HepG2 (cell line): ENCODE results near the gene ZNF30. TPM values are rescaled to one million over a fixed set of nuclear protein-coding genes. Genes with fewer than 3 reads are reported as not detected.

Source experiments
- ARID4A ChIP-seq: sonication (generic); formaldehyde crosslinking; IDR thresholded peaks from 2 replicates; pipeline ENCODE4 v1.5.0; 2020; ENCODE audit warnings: mild to moderate bottlenecking, missing genetic modification reagents, borderline replicate concordance
- ELF1 ChIP-seq: sonication (generic); formaldehyde crosslinking; IDR thresholded peaks from 2 replicates; pipeline ENCODE4 v1.4.0; 2020; ENCODE audit warnings: missing genetic modification reagents
- HNRNPL ChIP-seq: fragments of 200-400 bp; formaldehyde crosslinking; IDR thresholded peaks from 2 replicates; pipeline ENCODE4 v1.6.1; 2017; ENCODE audit warnings: mild to moderate bottlenecking, low read depth, low read length
- HOXA9 ChIP-seq: sonication (generic); formaldehyde crosslinking; IDR thresholded peaks from 2 replicates; pipeline ENCODE4 v1.8.1; 2022; ENCODE audit warnings: missing genetic modification reagents, mild to moderate bottlenecking, moderate library complexity, borderline replicate concordance
- KDM5B ChIP-seq: sonication (generic); formaldehyde crosslinking; IDR thresholded peaks from 2 replicates; pipeline ENCODE4 v1.4.0; 2020; ENCODE audit warnings: missing genetic modification reagents, mild to moderate bottlenecking, borderline replicate concordance
- PAXIP1 ChIP-seq: sonication (generic); formaldehyde crosslinking; conservative IDR thresholded peaks from 2 replicates; pipeline ENCODE4 v1.4.0; 2020; ENCODE audit warnings: mild to moderate bottlenecking, missing genetic modification reagents, moderate library complexity
- PHF20 ChIP-seq: sonication (generic); formaldehyde crosslinking; IDR thresholded peaks from 2 replicates; pipeline ENCODE4 v1.5.0; 2020; ENCODE audit warnings: mild to moderate bottlenecking, missing genetic modification reagents
- TCF12 ChIP-seq, 2 experiments: fragments of 450-650 bp in 1 of 2; sonication (generic) in 1 of 2; formaldehyde crosslinking in 1 of 2; IDR thresholded peaks; 2 replicates each; pipeline versions ENCODE4 v1.6.1 to v1.8.0; 2017 to 2022; ENCODE audit warnings: antibody characterized with exemption in 1 of 2, mild to moderate bottlenecking in 1 of 2, missing genetic modification reagents in 1 of 2, moderate library complexity in 1 of 2
- ZNF282 ChIP-seq: fragments of 450-650 bp; IDR thresholded peaks from 2 replicates; pipeline ENCODE4 v1.6.1; 2018; ENCODE audit not compliant: partially characterized antibody
- ZNF407 ChIP-seq: sonication (generic); formaldehyde crosslinking; IDR thresholded peaks from one replicate; pipeline ENCODE4 v1.5.1; 2020; ENCODE audit warnings: mild to moderate bottlenecking, missing genetic modification reagents; ENCODE audit errors: not compliant biosample characterization
- polyA plus RNA-seq, 8 experiments: library from polyadenylated mRNA; depleted of rRNA in 3 of 8; stranded (reverse) in 7 of 8; unstranded in 1 of 8; fragments of >200 nt; fragmentation: Illumina TruSeq in 4 of 8; extraction: Trizol in 4 of 8; gene quantifications; 2 replicates each; pipeline versions ENCODE4 v1.2.1 to v1.2.3, GENCODE V29; 2011 to 2016; ENCODE audit warnings: low read depth in 4 of 8, missing spikeins in 1 of 8, mixed read lengths in 1 of 8; ENCODE audit not compliant: insufficient read depth in 1 of 8
- total RNA-seq, 5 experiments: library from RNA; depleted of rRNA; stranded (reverse); fragments of >200 nt; fragmentation: Illumina TruSeq; extraction: Trizol; gene quantifications; 2 replicates each; pipeline ENCODE4 v1.2.3, GENCODE V29; 2016; ENCODE audit warnings: low read depth in 1 of 5

The ZNF30 gene
- total and polyA plus RNA-seq, 2 of the 13 experiments (the other 11 are each of a cell fraction or from before 2014, with no cell fraction given): 2.3 to 4.4 TPM

GRCh38 chr19:34961775-34962686 lies 35.3 kb downstream of the ZNF30 start (continued):
- no peak for TF ChIP-seq ZNF407 (CRISPR knock-in tag)
- no peak for TF ChIP-seq HNRNPL
- TF ChIP-seq ZNF282: no peak
- peak; percentile 78 for TF ChIP-seq ELF1 (CRISPR knock-in tag)
- TF ChIP-seq PHF20: 0 out of 2 replicates have a peak, but pooled peaks have one; percentile 31
- TF ChIP-seq TCF12 (IDR thresholded peaks at IDR 0.05): no peak
- TF ChIP-seq TCF12 (CRISPR knock-in tag; IDR thresholded peaks at IDR 0.05): no peak
- peak; percentile 82 for TF ChIP-seq PAXIP1 (CRISPR knock-in tag)
- TF ChIP-seq ARID4A: peak; percentile 64; the same call in 1 of the 2 replicates
- TF ChIP-seq KDM5B (CRISPR knock-in tag): no peak
- no peak for TF ChIP-seq HOXA9 (CRISPR knock-in tag)
